Embryonic facial prominence (tissue), 1 donor: ENCODE data around the gene APC2.
"Not testable (repeated sequence)": the region's sequence is repeated elsewhere in the genome, so short reads cannot be mapped to it uniquely, and the experiment has no call there.

Experiments used
- DNase-seq: peaks from one replicate; pipeline ENCODE4 v3.0.0-alpha.2; 2016; ENCODE audit errors: extremely low spot score

APC2 gene

DNA sequence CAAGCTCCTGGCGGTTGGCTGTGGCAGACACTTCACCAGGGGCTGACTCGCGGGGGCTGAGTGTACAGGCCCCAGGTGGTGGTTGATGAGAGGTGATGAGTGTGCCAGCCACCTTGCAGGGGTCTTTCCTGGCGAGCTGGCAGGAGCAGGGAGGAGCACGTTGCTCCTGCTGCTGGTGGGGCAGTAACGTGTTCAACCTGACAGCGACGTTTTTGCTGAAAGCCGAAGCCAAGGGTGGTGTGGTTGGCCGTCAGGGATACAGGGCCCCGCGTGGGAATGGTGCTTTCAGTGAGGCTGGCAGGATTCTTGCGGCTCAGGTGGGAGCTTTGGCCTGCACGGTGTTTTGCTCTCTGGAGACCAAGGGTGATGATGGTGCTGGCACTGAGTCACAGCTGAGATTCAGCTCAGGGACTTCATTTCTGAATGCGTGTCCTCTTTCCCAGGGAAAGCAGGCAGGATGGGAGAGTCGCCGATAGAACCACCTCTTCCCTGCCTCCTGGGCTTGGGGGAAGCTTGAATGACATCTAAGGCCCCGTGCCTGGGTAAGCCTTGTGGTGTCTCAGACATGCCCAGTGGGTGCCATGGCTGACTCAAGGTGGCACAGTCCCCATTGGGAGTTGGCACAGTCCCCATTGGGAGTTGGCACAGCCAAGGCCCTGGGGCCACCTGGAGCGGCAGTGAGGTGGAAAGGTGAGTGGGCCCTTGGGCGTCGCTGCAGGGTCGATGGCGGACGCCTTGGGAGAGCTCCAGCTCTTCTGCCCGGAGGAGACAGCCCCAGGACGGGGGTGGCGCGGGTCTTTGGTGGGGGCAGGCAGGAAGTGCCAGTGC lies 33.7 kb upstream of the APC2 start:
- DNase-seq: no peak

DNA sequence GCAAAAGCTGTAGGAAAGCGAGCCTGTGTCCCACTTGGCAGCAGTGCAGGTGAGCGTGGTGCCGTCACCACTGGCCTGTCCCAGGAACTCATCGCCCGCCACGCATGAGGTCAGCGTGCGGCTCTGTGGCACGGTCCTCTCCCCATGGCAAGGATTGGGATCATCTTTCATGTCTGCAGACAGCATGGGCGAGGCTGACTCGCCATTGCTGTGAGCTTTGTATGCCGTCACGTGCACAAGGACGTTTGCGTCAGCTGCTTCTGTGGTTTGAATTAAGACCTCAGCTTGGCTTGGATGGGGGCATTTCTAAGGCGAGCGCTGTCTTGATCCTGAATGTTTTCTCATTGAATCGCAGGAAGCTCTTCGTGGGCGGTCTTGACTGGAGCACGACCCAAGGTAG lies 32.8 kb upstream of the APC2 start:
- no peak for DNase-seq

DNA sequence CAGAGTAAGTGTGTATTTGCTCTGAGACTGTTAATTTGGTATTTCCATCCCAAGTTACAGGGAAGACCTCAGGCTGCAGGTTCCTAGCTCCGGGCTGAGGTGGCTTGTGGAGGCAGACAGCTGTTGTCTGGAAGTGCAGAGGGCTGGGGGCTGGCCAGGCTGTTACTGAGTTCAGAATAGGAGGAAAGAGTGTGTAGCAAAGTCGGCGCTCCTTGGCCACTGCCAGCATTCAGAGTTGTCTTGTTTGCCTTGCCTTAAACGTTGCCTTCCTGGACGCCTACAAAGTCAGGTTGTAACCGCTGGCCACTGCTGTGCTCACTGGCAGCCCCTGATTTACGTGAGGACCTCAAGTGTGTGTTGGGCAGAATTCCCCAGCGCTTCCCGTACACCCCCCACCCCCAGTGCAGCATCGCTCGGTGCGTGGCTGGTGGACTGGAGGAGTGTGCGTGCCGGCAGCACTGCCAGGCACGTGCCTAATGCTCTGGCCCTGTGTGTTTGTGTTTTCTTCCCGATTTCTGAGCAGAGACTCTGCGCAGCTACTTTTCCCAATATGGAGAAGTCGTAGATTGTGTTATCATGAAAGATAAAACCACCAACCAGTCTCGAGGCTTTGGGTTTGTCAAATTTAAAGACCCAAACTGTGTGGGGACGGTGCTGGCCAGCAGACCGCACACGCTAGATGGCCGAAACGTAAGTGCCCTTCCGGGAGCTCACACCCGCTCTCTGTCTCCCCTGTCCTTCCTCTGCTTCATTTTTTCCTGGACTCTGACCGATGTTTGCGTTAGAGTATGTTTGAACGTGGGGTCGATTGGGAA lies 32.0 kb upstream of the APC2 start:
- DNase-seq: no peak

DNA sequence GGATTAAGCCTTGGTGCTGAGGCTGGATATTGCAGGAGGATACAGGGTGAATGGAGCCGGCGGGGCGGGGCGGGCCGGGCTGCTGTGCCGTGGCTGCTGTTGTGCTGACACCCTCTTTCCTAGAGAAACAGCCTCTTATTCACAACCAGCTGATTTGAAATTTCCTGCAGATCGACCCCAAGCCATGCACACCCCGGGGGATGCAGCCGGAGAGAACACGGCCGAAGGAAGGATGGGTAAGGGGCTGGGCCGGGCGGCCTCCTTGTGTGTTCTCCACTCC lies 31.5 kb upstream of the APC2 start:
- no peak for DNase-seq

DNA sequence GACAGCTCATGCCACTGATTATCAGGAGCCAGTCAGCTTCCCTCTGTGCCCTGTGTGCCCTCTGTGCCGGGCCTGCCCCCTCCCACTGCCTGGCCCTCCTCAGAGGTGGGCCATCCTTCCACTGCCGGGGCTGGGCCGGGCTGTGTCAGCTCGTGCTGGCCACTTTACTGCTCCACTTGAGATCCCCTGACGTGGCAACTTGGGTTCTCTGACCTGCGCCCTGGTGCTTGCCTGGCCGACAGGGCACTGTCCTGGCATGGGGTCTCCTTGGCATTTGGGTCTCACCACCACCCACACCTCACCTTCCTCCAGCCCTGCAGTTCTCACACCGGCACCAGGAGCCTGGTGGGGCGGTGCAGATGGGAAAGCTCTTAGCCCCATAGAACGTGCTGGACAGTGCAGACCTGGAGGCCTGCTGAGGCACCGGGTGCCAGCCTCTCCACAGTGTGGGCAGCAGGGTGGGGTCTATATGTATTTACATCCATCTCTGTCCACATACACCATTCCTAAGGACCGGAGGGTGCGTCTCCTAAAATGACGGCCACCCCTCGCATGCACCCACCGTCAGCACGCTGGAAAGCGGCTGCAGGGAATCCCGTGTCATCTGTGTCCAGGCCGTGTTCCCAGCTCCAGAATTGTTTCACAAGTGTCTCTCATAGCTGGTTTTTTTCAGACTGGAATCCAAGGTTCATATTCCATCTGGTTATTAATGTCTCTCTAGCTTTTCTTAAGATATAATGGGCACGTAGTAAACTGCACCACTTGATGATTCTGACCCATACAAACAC lies 30.8 kb upstream of the APC2 start:
- DNase-seq: no peak

DNA sequence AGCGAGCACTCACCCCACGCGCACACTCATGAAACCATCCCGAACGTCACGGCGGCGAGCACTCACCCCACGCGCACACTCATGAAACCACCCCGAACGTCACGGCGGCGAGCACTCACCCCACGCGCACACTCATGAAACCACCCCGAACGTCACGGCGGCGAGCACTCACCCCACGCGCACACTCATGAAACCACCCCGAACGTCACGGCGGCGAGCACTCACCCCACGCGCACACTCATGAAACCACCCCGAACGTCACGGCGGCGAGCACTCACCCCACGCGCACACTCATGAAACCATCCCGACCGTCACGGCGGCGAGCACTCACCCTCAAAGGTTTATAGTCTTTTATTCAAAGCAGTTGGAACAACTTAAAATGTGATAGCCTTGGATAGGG lies 29.8 kb upstream of the APC2 start:
- not testable (repeated sequence) for DNase-seq

DNA sequence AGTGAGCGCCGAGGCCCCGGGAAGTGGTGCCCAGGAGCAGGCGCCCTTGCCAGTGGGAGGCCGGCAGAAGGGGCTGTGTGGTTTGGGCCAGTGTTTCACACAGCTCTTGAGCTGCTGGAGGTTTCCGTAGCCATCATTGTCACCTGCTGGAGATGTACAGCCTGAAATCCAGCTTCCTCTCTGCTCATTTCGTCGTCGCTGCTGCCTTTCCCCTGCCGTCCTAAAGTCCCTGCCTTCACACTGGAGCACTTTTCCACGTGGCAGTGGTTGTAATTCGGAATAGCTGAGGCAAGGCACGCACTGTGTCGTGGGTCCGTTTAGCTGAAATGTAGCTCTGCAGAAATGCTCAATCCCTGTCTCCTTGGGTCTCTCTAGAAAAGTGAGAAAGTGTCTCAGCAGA lies 29.3 kb upstream of the APC2 start:
- no peak for DNase-seq

DNA sequence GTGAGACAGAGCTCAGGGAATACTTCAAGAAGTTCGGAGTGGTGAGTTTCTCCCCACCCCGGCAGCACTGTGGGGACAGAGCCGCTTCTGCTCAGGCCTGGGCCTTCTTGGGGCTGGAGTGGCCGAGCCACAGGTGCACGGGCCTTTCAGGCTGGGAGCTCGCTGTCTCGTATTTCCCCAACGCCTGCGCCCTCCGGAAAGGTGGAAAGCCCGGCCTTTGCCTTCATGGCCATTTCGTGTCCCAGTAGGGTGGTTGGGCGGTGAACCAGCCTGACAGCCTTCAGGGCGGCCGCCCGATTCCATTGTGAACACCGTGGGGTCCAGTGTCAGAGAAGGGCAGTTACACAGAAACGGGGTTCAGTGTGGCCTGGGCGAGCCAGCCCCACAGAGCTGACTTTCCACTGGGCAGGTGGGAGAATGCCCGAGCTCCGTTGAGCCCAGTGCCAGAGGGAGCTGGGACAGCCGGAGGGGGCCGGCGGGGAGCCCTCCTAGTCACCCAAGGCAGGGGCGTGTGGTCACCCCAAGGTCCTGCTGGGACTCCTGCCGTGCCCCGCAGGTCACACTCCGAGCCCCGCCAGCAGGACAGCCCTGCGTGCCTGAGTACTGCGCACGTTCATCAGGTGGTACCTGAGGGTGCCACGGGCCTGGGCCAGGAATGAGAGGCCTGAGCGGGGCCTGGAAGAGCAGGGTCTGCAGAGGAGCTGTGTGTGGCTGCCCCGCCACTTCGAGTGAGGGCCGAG lies 28.5 kb upstream of the APC2 start:
- DNase-seq: no peak

DNA sequence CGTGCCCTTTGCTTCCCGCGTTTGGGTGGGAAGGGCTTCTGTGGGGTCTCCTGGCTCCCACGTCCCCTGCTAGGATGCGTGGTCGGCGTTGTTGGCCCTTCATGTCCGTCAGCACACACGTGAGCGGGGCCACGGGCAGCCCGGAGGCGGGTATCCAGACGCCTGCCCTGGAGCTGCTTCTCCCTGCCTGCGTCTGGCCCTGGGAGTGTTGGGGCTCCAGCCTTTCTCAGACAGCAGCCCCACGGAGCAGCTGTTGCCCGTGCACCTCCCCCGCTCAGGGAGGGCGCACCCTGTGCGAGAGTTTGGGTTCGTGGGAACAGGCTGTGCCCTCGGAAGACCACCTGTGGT lies 28.0 kb upstream of the APC2 start:
- DNase-seq: no peak

DNA sequence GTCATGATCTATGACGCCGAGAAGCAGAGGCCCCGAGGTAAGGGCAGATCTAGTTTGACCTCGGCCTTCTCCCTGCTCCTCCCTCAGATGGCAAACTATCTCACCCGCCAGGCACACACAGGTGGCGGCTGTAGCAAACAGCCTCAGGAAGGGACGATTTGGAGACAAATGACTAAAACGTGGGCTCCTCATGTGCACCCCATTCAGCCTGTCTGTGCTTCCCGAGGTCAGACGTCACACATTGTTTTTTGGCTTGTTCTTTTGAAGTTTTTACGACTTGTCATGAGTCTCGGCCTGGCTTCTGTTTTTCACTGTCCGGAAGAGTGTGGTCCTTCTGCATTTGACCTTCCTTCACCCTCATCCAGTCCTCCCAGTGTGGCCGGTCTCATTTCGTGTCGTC lies 27.6 kb upstream of the APC2 start:
- DNase-seq: no peak

DNA sequence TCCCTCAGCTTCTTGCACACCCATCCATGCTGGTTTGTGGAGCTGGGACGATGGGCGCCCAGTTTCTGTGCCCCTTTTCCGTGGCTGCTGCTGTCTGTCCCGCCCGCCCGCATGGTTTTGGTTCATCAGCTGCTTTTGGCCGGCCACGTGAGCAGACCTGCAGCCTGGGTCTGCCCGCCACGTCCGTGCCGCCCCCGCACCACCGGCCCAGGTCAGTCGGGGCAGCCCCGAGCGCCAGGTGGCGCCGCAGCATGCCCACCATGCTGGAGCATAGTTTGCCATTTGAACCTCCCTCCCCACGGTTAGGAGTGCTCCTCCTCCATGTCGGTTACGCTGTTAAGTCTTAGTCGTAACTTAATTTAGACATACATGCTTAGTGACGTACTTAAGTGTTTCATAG lies 27.0 kb upstream of the APC2 start:
- no peak for DNase-seq

DNA sequence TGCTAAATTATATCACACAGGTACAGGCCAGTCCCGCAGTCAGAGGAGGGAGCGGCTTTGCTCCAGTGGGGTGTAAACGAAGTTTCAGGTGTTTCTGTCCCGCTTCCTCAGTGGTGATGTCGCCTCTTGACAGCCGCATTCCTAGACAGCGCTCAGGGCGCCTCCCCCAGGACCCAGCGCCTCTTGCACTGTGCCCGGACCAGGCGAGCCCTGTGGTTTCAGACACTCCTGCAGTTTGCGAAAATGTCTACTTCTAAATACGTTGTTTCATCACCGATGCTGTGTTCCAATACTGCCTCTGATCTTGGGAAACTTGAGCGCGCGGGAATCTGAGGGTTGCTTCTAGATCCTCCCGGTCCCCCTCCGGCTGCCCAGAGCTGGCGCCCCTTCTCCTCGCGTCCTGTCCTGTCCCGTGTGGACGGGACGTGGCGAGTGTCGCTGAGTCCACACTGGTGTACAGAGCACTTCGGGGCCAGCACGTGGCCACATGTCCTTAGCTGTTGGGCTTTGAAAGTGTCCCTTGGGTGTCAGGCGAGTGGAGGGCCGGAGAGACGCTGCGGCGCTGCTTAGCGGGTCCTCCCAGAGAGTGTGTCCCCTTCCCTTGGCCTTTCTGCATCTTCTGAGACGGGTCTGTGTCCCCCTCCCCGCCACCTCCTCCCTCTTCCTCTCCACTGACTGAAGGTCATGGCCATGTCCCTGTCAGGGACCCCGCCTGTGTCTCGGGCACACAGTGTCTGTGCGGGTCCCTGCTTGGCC lies 26.3 kb upstream of the APC2 start:
- DNase-seq: no peak

DNA sequence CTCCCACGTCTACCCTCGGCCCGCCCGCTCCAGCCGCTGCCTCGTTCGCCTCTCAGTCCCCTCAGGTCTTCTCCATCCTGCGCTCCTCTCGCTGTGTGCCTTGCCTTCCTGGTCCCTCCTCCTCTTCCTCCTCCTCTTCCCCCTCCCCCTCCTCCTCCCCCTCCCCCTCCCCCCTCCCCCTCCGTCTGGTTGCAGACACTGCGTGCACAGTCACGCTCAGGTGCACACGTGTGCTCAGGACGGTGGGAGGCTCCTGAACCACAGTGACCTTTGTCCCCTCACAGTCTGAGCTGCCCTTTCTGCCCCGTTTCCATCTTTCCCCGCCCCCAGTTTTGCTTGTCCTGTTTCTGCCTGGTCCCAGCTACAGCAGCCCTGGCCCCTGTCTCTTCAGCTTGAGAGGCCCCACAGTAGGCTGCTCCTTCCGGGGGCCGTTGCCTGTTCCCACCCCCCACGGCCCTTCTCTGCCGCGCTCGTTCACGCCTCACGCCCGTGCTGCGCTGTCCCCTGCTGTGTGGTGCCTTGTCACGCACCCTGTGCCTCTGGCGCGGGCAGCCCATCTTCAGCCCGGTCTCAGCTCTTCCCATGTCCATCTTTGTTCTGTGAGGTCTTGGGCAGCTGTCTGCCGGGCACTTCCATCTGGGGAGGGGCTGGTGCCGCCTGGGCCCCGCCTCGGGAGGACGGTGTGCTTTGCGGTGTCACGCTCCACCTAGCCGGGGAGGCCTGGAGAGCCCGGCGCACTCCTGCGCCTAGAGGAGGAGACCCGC lies 25.5 kb upstream of the APC2 start:
- DNase-seq: no peak

DNA sequence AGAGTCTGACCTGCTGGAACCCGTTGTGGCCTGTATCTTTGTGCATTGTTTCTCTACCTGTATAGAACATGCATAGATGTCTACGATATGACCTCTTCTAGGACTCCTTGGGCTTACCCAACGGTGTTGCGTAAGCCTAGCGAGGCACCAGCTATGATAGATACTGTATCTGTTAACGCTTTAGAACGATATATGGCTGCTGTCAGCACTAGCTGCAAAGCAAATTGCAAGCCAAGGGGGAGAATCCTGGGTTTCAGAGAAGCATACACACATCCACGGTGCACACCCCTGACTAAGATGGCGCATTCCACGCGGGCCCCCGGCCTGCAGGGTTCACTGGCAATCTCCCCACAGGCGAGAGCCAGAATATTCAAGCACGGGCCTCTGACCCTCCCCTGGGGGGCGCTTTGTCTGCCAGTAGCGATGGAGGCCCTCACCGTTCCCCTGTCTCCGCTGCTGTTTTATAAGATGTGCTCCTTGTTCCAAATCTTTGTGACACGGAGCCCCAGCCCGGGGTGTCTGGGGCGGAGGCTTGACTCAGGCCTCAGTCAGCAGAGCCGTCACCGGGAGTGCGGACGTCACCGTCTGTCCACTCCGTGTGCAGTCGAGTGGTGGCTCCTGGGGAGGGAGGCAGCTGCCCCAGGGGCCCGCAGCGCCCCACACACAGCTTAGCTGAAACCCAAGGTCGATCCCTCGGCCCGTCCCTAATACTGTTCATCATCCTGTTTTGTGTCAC lies 24.7 kb upstream of the APC2 start:
- DNase-seq: no peak

DNA sequence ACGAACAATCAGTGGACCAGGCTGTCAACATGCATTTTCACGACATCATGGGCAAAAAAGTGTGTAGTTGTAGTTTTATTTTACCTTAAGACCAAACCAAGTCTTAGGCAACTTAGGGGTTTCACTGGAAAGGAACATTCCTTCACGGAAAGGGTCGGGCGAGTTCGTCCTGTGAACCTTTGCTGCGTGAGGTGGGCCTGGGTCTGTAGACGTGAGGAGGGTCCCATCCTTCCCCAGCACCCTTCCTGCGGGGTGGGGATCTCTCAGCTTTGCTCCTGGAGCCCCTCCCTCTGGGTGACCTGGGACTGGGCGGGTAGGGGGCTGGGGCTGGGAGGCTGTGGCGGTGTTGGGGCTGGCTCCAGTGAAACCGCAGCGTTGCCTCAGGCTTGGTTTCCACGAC lies 24.0 kb upstream of the APC2 start:
- no peak for DNase-seq

DNA sequence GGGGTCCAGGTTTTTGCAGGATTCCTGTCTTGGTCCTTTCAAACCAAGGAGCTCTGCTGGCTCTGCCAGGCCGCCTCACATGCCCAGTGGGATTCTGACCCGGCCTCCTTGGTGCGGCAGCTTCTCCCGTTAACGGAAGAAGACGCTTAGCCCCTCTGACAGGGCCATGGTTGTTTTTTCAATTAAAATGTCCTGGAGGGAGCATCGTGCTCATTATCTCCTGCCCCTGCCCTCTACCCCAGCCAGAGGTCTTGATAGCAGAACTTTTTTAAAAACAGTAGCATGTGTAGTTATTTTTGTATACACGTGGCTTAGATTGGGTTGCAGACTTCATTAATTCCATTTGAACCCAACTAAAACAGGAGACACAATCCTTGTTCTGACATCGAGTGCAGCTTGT lies 23.2 kb upstream of the APC2 start:
- no peak for DNase-seq

DNA sequence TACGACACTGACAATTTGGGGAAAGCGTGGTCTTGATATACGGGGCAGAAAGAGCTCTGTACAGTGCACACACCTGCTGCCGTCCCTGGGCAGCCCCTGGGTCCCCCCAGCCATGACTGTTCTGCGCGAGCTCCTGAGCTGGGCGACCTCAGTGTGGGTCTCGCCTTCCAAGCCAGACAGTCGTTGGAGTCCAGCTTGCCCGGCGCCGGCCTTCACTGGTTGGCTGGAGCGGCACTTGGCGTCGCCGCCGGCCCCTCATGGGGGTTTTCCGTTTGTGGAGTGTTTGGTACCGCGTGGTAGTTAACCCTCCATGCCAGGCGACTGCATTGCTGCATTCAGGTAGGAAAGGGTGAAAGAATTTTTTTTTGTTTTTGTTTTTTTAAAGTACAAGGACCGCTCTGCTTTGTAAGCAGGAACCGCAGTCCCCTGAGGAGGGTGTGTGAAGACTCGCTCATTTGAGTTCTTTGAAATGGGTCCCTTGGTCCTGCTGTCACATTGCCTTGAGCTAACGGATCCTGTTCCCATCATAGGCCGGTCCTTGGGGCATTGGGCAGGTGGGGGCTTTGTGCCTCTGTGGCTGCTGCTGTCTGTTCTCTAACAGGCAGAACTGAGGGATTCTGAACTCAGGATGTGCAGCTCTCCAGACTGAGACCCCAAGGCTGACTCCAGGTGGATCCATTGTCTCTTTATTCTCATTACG lies 22.6 kb upstream of the APC2 start:
- no peak for DNase-seq

DNA sequence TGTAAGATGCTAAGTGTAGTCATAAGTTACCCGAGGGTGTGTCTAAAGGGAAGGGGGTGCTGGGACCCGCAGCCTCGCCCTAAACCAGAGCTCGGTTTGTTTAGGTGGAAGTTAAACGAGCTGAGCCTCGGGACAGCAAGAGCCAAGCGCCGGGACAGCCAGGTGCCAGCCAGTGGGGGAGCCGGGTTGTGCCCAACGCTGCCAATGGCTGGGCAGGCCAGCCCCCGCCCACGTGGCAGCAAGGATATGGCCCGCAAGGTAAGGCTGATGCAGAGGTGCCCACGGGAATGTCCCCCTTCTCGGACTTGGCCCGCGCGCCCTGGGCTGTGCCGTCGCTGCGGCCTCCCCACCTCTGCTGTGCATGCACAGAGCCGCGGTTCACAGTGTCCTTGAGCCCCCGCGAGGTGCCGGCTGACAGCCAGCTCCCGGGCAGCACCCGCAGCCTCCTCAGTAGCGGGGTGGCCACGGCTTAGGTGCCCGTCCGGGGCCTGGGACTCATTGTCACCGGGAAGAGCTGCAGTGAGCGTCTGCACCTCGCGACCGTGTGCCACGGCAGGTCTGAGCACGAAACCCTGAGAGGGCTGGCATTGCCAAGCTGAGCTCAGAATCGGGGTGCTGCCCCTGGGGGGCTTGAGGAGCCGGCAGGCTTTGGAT lies 21.1 kb upstream of the APC2 start:
- no peak for DNase-seq

DNA sequence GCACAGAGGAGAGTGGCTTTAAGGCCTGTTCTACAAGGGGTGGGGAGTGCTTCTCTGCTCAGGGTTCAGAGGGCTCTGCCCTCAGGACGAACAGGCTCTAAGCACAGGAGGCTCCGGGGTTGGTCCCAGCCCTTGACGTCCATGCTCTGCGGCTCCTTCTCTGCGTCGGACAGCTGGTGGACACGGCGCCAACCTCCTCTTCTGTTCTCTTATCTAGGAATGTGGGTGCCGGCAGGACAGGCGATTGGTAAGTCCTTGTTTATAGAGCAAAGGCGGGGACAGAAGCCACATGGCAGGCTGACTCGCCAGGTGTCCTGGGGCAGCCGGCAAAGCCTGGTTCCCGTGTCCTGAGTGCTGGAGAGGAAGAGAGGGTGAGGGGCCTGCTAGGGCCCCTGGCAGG lies 20.2 kb upstream of the APC2 start:
- DNase-seq: no peak
